A673 (cell line): ENCODE data around the gene TSPAN2. TPM values are rescaled to one million over a fixed set of nuclear protein-coding genes. Genes with fewer than 3 reads are reported as not detected.

ENCODE experiments used
- BruUV-seq: library from RNA; stranded (reverse); fragments of 400-500 nt; replicated peaks from 2 replicates; lab custom pipeline; 2021; lab: Mats Ljungman, UMichigan
- CTCF ChIA-PET: fragments of 300-600 bp; sonication (Branson Sonifier 250); formaldehyde crosslinking; loops from one replicate; lab custom pipeline; 2022; ENCODE audit warnings: antibody characterized with exemption; lab: Charles Lee
- POLR2A ChIA-PET: fragments of 300-600 bp; sonication (Branson Sonifier 250); formaldehyde crosslinking; loops from one replicate; lab custom pipeline; 2022; ENCODE audit warnings: antibody characterized with exemption; ENCODE audit not compliant: low non-redundant PET; lab: Charles Lee
- DNase-seq: peaks from one replicate; pipeline ENCODE4 v3.0.0-alpha.2; 2015; ENCODE audit warnings: low spot score
- H3K27ac ChIP-seq: fragments of 200-600 bp; sonication (generic); 2 replicates; pipeline ENCODE4 v1.5.1; 2016; ENCODE audit warnings: mixed run types, low read depth, mild to moderate bottlenecking, mixed read lengths, antibody characterized with exemption, low read length; ENCODE audit not compliant: poor library complexity, severe bottlenecking
- H3K27me3 ChIP-seq: fragments of 200-600 bp; sonication (generic); replicated peaks from 2 replicates; pipeline ENCODE4 v1.6.1; 2017; ENCODE audit warnings: mixed run types, low read depth, mild to moderate bottlenecking, mixed read lengths, antibody characterized with exemption, low read length; ENCODE audit not compliant: insufficient read depth, poor library complexity
- H3K36me3 ChIP-seq: fragments of 200-600 bp; sonication (generic); 2 replicates; pipeline ENCODE4 v1.6.1; 2016; ENCODE audit warnings: mixed run types, mild to moderate bottlenecking, mixed read lengths, antibody characterized with exemption, low read length; ENCODE audit not compliant: insufficient read depth, poor library complexity, severe bottlenecking
- H3K4me1 ChIP-seq: fragments of 200-600 bp; sonication (generic); 2 replicates; pipeline ENCODE4 v1.6.1; 2017; ENCODE audit warnings: mixed run types, mild to moderate bottlenecking, mixed read lengths, antibody characterized with exemption, low read length; ENCODE audit not compliant: insufficient read depth, poor library complexity, severe bottlenecking
- H3K4me3 ChIP-seq: fragments of 200-600 bp; sonication (generic); 2 replicates; pipeline ENCODE4 v1.5.1; 2016; ENCODE audit warnings: low read depth, mixed run types, mild to moderate bottlenecking, mixed read lengths, low read length; ENCODE audit not compliant: poor library complexity, severe bottlenecking
- H3K9me3 ChIP-seq: fragments of 200-600 bp; sonication (generic); 2 replicates; pipeline ENCODE4 v1.6.1; 2016; ENCODE audit warnings: mixed run types, low read depth, mild to moderate bottlenecking, mixed read lengths, antibody characterized with exemption, low read length; ENCODE audit not compliant: poor library complexity, severe bottlenecking
- CTCF ChIP-seq: fragments of 300-800, 200-600 bp; sonication (generic); conservative IDR thresholded peaks from 2 replicates; pipeline ENCODE4 v1.5.1; 2017; ENCODE audit warnings: low read depth, mild to moderate bottlenecking, antibody characterized with exemption, low read length, moderate library complexity, mixed read lengths
- EZH2 ChIP-seq: fragments of 200-600 bp; sonication (generic); IDR thresholded peaks from 2 replicates; pipeline ENCODE4 v1.6.1; 2017; ENCODE audit warnings: borderline replicate concordance, low read depth, mild to moderate bottlenecking, mixed read lengths, antibody characterized with exemption, low read length; ENCODE audit not compliant: poor library complexity, severe bottlenecking
- intact Hi-C: fragments of 100-400 bp; cut with micrococcal nuclease; formaldehyde crosslinking; loops from one replicate; pipeline ENCODE4 v1.10.0; 2022; ENCODE audit not compliant: unreplicated experiment
- total RNA-seq: library from RNA; stranded (reverse); gene quantifications from 2 replicates; pipeline ENCODE4 v1.2.3, GENCODE V29; 2021

TSPAN2 gene
- total RNA-seq, 1 experiment from 2014 or later: 2.8 TPM

DNA sequence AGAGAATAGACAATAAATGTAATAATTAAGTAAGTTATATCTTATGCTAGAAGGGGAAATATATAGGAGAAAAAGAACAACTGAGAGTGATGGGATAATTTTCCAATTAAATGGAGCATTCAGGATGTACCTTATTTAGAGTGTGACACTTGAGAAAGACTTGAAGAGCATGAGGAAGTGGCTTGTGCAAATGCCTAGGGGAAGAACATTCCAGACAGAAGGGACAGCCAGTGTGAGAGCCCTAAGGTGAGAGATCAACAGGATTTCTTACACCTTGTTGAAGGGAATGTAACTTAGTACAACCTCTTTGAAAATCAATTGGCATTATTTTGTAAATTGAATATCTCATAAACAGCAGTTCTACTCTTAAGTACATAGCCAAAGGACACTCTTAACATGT lies 28.8 kb upstream of the TSPAN2 start:
- H3K27ac ChIP-seq: no peak overlapping the region
- H3K4me1 ChIP-seq: no peaks in the 10 kb centered on the region
- no peak for DNase-seq
- peaks cover 20% of the 10 kb centered on the region for H3K9me3 ChIP-seq
- H3K27me3 ChIP-seq: no peaks in the 10 kb centered on the region
- no TSS peak for BruUV-seq
- intact Hi-C loops: no loop called here
- no peak overlapping the region for H3K4me3 ChIP-seq
- no peak for TF ChIP-seq EZH2
- no peak for TF ChIP-seq CTCF
- ChIA-PET CTCF (no interaction called here), POLR2A (no interaction called here)
- H3K36me3 ChIP-seq: no peaks in the 10 kb centered on the region

DNA sequence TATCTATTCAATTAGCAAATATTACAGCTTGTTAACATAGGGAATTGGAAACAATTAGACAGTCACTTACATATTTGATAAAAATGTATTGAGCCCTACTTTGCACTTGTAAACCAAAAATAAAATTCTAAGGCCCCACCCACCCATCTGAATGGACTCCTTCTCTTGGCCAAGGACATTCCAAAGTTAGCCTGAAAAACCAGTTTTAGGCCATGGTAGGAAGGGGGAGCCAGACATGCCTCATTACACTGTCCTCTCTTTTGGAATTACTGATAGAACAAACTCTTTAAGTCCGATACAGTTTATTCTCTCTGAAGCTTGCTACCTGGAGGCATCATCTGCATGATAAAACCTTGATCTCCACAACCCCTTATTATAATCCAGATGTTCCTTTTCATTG lies 28.0 kb upstream of the TSPAN2 start:
- no TSS peak for BruUV-seq
- H3K27ac ChIP-seq: no peak overlapping the region
- H3K9me3 ChIP-seq: peaks cover 17% of the 10 kb centered on the region
- no peak for TF ChIP-seq CTCF
- no peak for TF ChIP-seq EZH2
- no peaks in the 10 kb centered on the region for H3K27me3 ChIP-seq
- ChIA-PET POLR2A (no interaction called here), CTCF (no interaction called here)
- H3K4me3 ChIP-seq: no peak overlapping the region
- intact Hi-C loops: no loop called here
- H3K4me1 ChIP-seq: no peaks in the 10 kb centered on the region
- no peaks in the 10 kb centered on the region for H3K36me3 ChIP-seq
- DNase-seq: no peak

- Histone ChIP-seq H3K4me3 (no peak overlapping the region), H3K27ac (no peak overlapping the region), H3K27me3 (no peaks in the 10 kb centered on the region), H3K4me1 (no peaks in the 10 kb centered on the region), H3K36me3 (no peaks in the 10 kb centered on the region), H3K9me3 (peaks cover 11% of the 10 kb centered on the region)
- no peak for DNase-seq
- intact Hi-C loops: no loop called here
- BruUV-seq: no TSS peak
- TF ChIP-seq CTCF (no peak), EZH2 (no peak)
- CTCF ChIA-PET: no interaction called here
- POLR2A ChIA-PET: no interaction called here
Measured at GRCh38 chr1:115116512-115116911, 27.2 kb upstream of the TSPAN2 start.
